PFSK-1 (cell line): ENCODE measurements around the gene FAM169A.

Experiments
- FOXP2 ChIP-seq: optimal IDR thresholded peaks from 2 replicates; pipeline ENCODE3; 2011; ENCODE audit warnings: borderline replicate concordance, control low read depth, inconsistent platforms; ENCODE audit not compliant: insufficient read depth; ENCODE audit errors: extremely low read length, extremely low read depth
- POLR2AphosphoS5 ChIP-seq: IDR thresholded peaks from 2 replicates; pipeline ENCODE4 v1.6.1; 2012; ENCODE audit warnings: low read depth, mild to moderate bottlenecking, control low read depth, low read length, moderate library complexity
- SIN3A ChIP-seq: IDR thresholded peaks from 2 replicates; pipeline ENCODE4 v1.6.1; 2012; ENCODE audit warnings: mild to moderate bottlenecking, low read length, moderate library complexity, borderline replicate concordance; ENCODE audit not compliant: insufficient read depth
- TAF1 ChIP-seq: IDR thresholded peaks from 2 replicates; pipeline ENCODE4 v1.6.1; 2012; ENCODE audit warnings: low read length, control low read depth, borderline replicate concordance; ENCODE audit not compliant: insufficient read depth
- TF ChIP-seq, protein P1 (sequence below), 2 experiments: IDR thresholded peaks; 2 replicates each; pipeline versions ENCODE4 v1.6.1 to v1.8.0; 2011 to 2012; ENCODE audit warnings: low read depth in 2 of 2, low read length in 2 of 2, control low read depth in 1 of 2, inconsistent platforms in 1 of 2, mild to moderate bottlenecking in 1 of 2, moderate library complexity in 1 of 2; ENCODE audit not compliant: insufficient read depth in 1 of 2

FAM169A gene

GRCh38 chr5:74762599-74762998, 103.6 kb downstream of the FAM169A start:
- TF ChIP-seq TAF1, result no peak
- TF ChIP-seq, protein P1, sequence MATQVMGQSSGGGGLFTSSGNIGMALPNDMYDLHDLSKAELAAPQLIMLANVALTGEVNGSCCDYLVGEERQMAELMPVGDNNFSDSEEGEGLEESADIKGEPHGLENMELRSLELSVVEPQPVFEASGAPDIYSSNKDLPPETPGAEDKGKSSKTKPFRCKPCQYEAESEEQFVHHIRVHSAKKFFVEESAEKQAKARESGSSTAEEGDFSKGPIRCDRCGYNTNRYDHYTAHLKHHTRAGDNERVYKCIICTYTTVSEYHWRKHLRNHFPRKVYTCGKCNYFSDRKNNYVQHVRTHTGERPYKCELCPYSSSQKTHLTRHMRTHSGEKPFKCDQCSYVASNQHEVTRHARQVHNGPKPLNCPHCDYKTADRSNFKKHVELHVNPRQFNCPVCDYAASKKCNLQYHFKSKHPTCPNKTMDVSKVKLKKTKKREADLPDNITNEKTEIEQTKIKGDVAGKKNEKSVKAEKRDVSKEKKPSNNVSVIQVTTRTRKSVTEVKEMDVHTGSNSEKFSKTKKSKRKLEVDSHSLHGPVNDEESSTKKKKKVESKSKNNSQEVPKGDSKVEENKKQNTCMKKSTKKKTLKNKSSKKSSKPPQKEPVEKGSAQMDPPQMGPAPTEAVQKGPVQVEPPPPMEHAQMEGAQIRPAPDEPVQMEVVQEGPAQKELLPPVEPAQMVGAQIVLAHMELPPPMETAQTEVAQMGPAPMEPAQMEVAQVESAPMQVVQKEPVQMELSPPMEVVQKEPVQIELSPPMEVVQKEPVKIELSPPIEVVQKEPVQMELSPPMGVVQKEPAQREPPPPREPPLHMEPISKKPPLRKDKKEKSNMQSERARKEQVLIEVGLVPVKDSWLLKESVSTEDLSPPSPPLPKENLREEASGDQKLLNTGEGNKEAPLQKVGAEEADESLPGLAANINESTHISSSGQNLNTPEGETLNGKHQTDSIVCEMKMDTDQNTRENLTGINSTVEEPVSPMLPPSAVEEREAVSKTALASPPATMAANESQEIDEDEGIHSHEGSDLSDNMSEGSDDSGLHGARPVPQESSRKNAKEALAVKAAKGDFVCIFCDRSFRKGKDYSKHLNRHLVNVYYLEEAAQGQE (IDR thresholded peaks at IDR 0.05; ENCODE audit: insufficient read depth in 1 of 2, low read depth in 2 of 2, low read length in 2 of 2), result no peak

DNA sequence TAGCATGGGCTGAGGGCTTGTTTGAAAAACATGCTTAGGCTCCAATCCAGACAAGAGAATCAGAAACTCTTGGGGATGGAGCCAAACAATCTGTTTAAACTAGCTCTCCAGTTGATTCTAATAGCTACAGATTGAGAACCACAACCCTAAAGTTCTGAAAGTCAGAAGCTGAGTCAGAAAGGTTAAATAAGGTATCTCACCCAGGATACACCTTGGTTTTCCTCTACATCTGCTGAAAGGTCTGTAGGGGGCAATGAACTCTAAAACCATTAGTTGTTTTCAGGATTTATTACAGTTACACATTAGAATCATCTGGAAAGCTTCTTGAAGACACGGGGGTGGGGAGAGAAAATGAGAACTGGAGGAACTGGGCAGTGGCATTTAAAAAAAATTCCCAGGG, 104.9 kb downstream of the FAM169A start:
- no peak for TF ChIP-seq SIN3A

- TF ChIP-seq, protein P1 (IDR thresholded peaks at IDR 0.05; ENCODE audit: insufficient read depth in 1 of 2, low read depth in 2 of 2, low read length in 2 of 2), result no peak
- no peak for TF ChIP-seq FOXP2
- TF ChIP-seq TAF1, result no peak
- TF ChIP-seq SIN3A, result no peak
- no peak for TF ChIP-seq POLR2AphosphoS5
Observed at GRCh38 chr5:74738406-74738805, 127.8 kb downstream of the FAM169A start.

GRCh38 chr5:74736759-74737158, 129.4 kb downstream of the FAM169A start:
- TF ChIP-seq SIN3A (no peak), TAF1 (no peak), POLR2AphosphoS5 (no peak), FOXP2 (no peak)
- TF ChIP-seq, protein P1 (IDR thresholded peaks at IDR 0.05; ENCODE audit: insufficient read depth in 1 of 2, low read depth in 2 of 2, low read length in 2 of 2), result no peak
